ENCODE results near the gene MGST3.

The MGST3 gene

DNA sequence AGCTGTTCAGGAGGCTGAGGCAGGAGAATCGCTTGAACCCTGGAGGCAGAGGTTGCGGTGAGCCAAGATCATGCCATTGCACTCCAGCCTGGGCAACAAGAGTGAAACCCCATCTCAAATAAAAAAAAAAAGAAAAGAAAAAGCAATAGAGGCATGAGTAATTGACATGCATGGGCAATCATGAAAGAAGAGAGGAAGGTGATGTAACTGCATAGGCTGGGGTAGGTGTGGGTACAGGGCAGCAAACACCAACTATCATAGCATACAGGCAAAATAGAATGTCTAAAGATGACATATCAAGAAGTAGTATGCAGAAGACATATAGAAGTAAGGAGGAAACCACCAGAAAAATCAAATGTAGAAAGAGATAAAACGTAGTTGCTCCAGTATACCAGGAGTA lies 19.0 kb upstream of the MGST3 start:
- Histone ChIP-seq H2AFZ (ENCODE audit: low read depth) (no peak overlapping the region), H3K79me2 (ENCODE audit: insufficient read depth, low read depth) (no peaks in the 10 kb centered on the region), H3K36me3 (ENCODE audit: insufficient read depth) (no peaks in the 10 kb centered on the region), H3K9ac (no peak overlapping the region), H3K27me3 (ENCODE audit: insufficient read depth, low read depth) (no peaks in the 10 kb centered on the region), H3K4me2 (no peak overlapping the region), H3K4me1 (ENCODE audit: low read depth, poor library complexity, severe bottlenecking) (no peaks in the 10 kb centered on the region), H4K20me1 (ENCODE audit: insufficient read depth) (no peaks in the 10 kb centered on the region), H3K4me3 (IDR thresholded peaks at IDR 0.05; ENCODE audit: insufficient read depth, low read depth, low read length) (no peak overlapping the region), H3K27ac (no peak overlapping the region)
- no peak for TF ChIP-seq CTCF (conservative IDR thresholded peaks at IDR 0.05; ENCODE audit: low read depth, low read length)

- no peaks in the 10 kb centered on the region for H3K27me3 ChIP-seq (ENCODE audit: insufficient read depth, low read depth)
- H3K4me2 ChIP-seq: no peak overlapping the region
- no peak overlapping the region for H2AFZ ChIP-seq (ENCODE audit: low read depth)
- H3K36me3 ChIP-seq (ENCODE audit: insufficient read depth): no peaks in the 10 kb centered on the region
- H3K27ac ChIP-seq: no peak overlapping the region
- no peak for TF ChIP-seq CTCF (conservative IDR thresholded peaks at IDR 0.05; ENCODE audit: low read depth, low read length)
- H3K4me3 ChIP-seq (IDR thresholded peaks at IDR 0.05; ENCODE audit: insufficient read depth, low read depth, low read length): no peak overlapping the region
- H3K9ac ChIP-seq: no peak overlapping the region
- H3K79me2 ChIP-seq (ENCODE audit: insufficient read depth, low read depth): no peaks in the 10 kb centered on the region
- no peaks in the 10 kb centered on the region for H3K4me1 ChIP-seq (ENCODE audit: low read depth, poor library complexity, severe bottlenecking)
- H4K20me1 ChIP-seq (ENCODE audit: insufficient read depth): no peaks in the 10 kb centered on the region
Observed at GRCh38 chr1:165616054-165616612, 14.9 kb upstream of the MGST3 start.

- Histone ChIP-seq H2AFZ (ENCODE audit: low read depth) (no peak overlapping the region), H3K79me2 (ENCODE audit: insufficient read depth, low read depth) (no peaks in the 10 kb centered on the region), H4K20me1 (ENCODE audit: insufficient read depth) (no peaks in the 10 kb centered on the region), H3K4me2 (no peak overlapping the region), H3K4me1 (ENCODE audit: low read depth, poor library complexity, severe bottlenecking) (no peaks in the 10 kb centered on the region), H3K36me3 (ENCODE audit: insufficient read depth) (no peaks in the 10 kb centered on the region), H3K27ac (no peak overlapping the region), H3K27me3 (ENCODE audit: insufficient read depth, low read depth) (no peaks in the 10 kb centered on the region), H3K4me3 (IDR thresholded peaks at IDR 0.05; ENCODE audit: insufficient read depth, low read depth, low read length) (no peak overlapping the region), H3K9ac (no peak overlapping the region)
- TF ChIP-seq CTCF (conservative IDR thresholded peaks at IDR 0.05; ENCODE audit: low read depth, low read length): no peak
Observed at GRCh38 chr1:165616987-165617546, 14.0 kb upstream of the MGST3 start.

DNA sequence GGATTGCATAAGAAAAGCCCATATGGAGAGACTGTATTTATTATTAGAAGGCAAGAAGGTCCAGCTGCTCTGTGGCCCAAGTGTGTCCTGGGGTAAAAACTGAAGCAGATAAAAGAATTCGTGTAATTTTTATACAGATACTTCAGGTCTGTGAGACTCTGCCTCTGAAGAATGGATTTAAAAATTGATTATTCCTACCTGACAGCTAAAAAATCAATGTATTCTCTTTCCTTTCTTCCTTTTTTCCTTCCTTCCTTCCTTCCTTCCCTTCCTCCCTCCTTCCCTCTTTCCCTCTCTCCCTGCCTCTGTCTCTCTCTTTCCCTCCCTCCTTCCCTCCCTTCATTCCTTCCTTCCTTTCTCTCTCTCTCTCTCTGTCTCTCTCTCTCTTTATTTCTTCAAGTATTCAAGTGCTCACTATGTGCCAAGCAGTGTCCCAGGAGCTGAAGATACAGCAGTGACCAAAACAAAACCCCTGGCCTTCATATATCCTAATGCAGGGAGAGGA lies 11.3 kb upstream of the MGST3 start:
- Histone ChIP-seq H3K79me2 (ENCODE audit: insufficient read depth, low read depth) (no peaks in the 10 kb centered on the region), H3K9ac (no peak overlapping the region), H3K27ac (no peak overlapping the region), H3K27me3 (ENCODE audit: insufficient read depth, low read depth) (no peaks in the 10 kb centered on the region), H3K36me3 (ENCODE audit: insufficient read depth) (no peaks in the 10 kb centered on the region), H3K4me2 (no peak overlapping the region), H3K4me1 (ENCODE audit: low read depth, poor library complexity, severe bottlenecking) (no peaks in the 10 kb centered on the region), H2AFZ (ENCODE audit: low read depth) (no peak overlapping the region), H3K4me3 (IDR thresholded peaks at IDR 0.05; ENCODE audit: insufficient read depth, low read depth, low read length) (no peak overlapping the region), H4K20me1 (ENCODE audit: insufficient read depth) (no peaks in the 10 kb centered on the region)
- TF ChIP-seq CTCF (conservative IDR thresholded peaks at IDR 0.05; ENCODE audit: low read depth, low read length): no peak
